DOHH2 (cell line): ENCODE results near the gene HLA-DPB1.

Experiments used
- H3F3A ChIP-seq: fragments of 200-600 bp; sonication (generic), shearing (Covaris generic); 2 replicates; pipeline ENCODE4 v1.6.0; 2016; ENCODE audit warnings: antibody characterized with exemption, mild to moderate bottlenecking; ENCODE audit not compliant: control insufficient read depth, insufficient read depth
- H3K27ac ChIP-seq: fragments of 200-600 bp; sonication (generic); 2 replicates; pipeline ENCODE4 v1.5.1; 2014; ENCODE audit warnings: low read depth, mild to moderate bottlenecking, low read length, moderate library complexity
- H3K27me3 ChIP-seq: fragments of 200-600 bp; sonication (generic); 2 replicates; pipeline ENCODE4 v1.6.1; 2014; ENCODE audit warnings: mild to moderate bottlenecking, low read length, mixed read lengths; ENCODE audit not compliant: control insufficient read depth
- H3K36me3 ChIP-seq: fragments of 200-600 bp; sonication (generic); 2 replicates; pipeline ENCODE4 v1.6.1; 2014; ENCODE audit warnings: mild to moderate bottlenecking, low read length, moderate library complexity, mixed read lengths; ENCODE audit not compliant: control insufficient read depth
- H3K4me1 ChIP-seq: fragments of 200-600 bp; sonication (generic); 2 replicates; pipeline ENCODE4 v1.6.1; 2014; ENCODE audit warnings: mild to moderate bottlenecking, low read length, mixed read lengths; ENCODE audit not compliant: control insufficient read depth
- H3K4me2 ChIP-seq: fragments of 200-600 bp; sonication (generic); 2 replicates; pipeline ENCODE4 v1.6.0; 2014; ENCODE audit warnings: mild to moderate bottlenecking, low read length, moderate library complexity
- H3K4me3 ChIP-seq: fragments of 200-600 bp; sonication (generic); 2 replicates; pipeline ENCODE4 v1.5.1; 2014; ENCODE audit warnings: mild to moderate bottlenecking, low read length, mixed read lengths
- H3K79me2 ChIP-seq: fragments of 200-600 bp; sonication (generic); 2 replicates; pipeline ENCODE4 v1.6.1; 2014; ENCODE audit warnings: mild to moderate bottlenecking, low read length, mixed read lengths; ENCODE audit not compliant: control insufficient read depth
- H3K9me2 ChIP-seq: fragments of 200-600 bp; sonication (generic); replicated peaks from 2 replicates; pipeline ENCODE4 v1.6.1; 2014; ENCODE audit warnings: mild to moderate bottlenecking, low read length, mixed read lengths; ENCODE audit not compliant: control insufficient read depth
- H3K9me3 ChIP-seq: fragments of 200-600 bp; sonication (generic); 2 replicates; pipeline ENCODE4 v1.6.1; 2014; ENCODE audit warnings: antibody characterized with exemption, low read length, mixed read lengths; ENCODE audit not compliant: control insufficient read depth, insufficient read depth
- H4K20me1 ChIP-seq: fragments of 200-600 bp; sonication (generic); 2 replicates; pipeline ENCODE4 v1.6.0; 2014; ENCODE audit warnings: low read depth, mild to moderate bottlenecking, antibody characterized with exemption, low read length, moderate library complexity; ENCODE audit not compliant: control insufficient read depth, insufficient read depth
- EZH2phosphoT487 ChIP-seq: fragments of 200-600 bp; sonication (generic); IDR thresholded peaks from 2 replicates; pipeline ENCODE4 v1.6.1; 2017; ENCODE audit warnings: borderline replicate concordance, mild to moderate bottlenecking, antibody characterized with exemption, low read length, moderate library complexity, mixed read lengths
- TF ChIP-seq, protein P1 (sequence below): fragments of 200-600 bp; sonication (generic); IDR thresholded peaks from one replicate; pipeline ENCODE4 v1.5.1; 2014; ENCODE audit warnings: antibody characterized with exemption, mild to moderate bottlenecking, low read depth, low read length; ENCODE audit not compliant: poor library complexity, severe bottlenecking

The HLA-DPB1 gene

DNA sequence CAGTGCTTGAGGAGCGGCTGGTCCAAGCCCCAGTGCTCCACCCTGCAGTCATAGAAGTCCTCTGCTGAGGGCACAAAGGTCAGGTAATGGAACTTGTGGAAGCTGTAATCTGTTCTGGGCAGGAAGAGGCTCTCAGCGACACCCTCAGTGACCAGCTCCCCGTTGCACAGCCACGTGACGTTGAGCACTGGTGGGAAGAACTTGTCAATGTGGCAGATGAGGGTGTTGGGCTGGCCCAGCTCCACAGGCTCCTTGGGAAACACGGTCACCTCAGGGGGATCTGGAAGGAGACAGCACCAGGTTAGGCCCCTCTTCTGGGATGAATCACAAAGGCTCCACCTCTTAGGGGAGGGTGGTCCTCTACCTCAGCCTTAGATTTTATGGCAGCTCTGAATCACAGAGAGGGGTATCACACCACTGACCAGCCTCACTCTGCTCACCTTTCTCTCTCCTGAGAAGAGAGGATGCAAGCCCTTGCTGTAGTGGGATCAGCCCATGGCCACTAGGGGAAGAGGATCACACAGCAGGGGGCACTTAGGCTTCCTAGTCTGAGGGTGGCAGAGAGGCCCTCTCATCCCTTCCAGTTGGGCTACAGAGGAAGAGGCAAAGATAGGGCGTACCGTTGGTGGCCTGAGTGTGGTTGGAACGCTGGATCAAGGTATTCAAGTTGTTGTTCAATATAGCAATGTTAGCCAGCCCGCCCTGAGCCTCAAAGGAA is 6.6 kb upstream of the HLA-DPB1 start:
- Histone ChIP-seq H3K79me2 (peaks cover 30% of the 10 kb centered on the region), H4K20me1 (no peaks in the 10 kb centered on the region), H3K4me3 (no peak overlapping the region), H3K4me2 (no peak overlapping the region), H3K27ac (no peak overlapping the region), H3F3A (no peaks in the 10 kb centered on the region), H3K4me1 (peaks cover 36% of the 10 kb centered on the region), H3K9me2 (no peaks in the 10 kb centered on the region), H3K27me3 (no peaks in the 10 kb centered on the region), H3K36me3 (peaks cover 65% of the 10 kb centered on the region), H3K9me3 (no peaks in the 10 kb centered on the region)
- TF ChIP-seq, protein P1, sequence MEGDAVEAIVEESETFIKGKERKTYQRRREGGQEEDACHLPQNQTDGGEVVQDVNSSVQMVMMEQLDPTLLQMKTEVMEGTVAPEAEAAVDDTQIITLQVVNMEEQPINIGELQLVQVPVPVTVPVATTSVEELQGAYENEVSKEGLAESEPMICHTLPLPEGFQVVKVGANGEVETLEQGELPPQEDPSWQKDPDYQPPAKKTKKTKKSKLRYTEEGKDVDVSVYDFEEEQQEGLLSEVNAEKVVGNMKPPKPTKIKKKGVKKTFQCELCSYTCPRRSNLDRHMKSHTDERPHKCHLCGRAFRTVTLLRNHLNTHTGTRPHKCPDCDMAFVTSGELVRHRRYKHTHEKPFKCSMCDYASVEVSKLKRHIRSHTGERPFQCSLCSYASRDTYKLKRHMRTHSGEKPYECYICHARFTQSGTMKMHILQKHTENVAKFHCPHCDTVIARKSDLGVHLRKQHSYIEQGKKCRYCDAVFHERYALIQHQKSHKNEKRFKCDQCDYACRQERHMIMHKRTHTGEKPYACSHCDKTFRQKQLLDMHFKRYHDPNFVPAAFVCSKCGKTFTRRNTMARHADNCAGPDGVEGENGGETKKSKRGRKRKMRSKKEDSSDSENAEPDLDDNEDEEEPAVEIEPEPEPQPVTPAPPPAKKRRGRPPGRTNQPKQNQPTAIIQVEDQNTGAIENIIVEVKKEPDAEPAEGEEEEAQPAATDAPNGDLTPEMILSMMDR, result no peak
- TF ChIP-seq EZH2phosphoT487, result no peak

DNA sequence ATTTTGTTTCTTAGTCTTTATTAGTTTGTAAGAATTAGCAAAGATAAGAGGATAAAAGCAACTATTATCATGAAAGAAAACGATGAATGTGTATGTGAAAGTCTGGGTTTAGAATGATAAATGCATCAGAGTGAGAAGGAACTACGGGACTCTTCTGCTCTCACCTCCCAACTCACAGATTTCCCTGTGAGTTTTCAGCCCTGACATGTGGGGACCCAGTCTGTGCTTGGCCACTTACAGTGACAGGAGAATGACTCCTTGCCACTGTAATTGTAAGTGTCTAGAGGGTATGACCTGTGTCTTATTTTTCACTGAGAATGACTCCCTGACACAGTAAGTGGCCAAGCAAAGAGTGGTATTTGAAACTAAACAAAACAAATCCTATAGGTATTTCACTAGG is 4.9 kb upstream of the HLA-DPB1 start:
- no peaks in the 10 kb centered on the region for H3F3A ChIP-seq
- peak overlapping the region; percentile 76 for H3K4me3 ChIP-seq
- H3K4me2 ChIP-seq, result peak overlapping the region; percentile 84
- H3K79me2 ChIP-seq, result peaks cover 31% of the 10 kb centered on the region
- peaks cover 48% of the 10 kb centered on the region for H3K36me3 ChIP-seq
- TF ChIP-seq EZH2phosphoT487, result no peak
- TF ChIP-seq, protein P1, result no peak
- no peaks in the 10 kb centered on the region for H3K9me3 ChIP-seq
- peaks cover 49% of the 10 kb centered on the region for H3K4me1 ChIP-seq
- H3K27ac ChIP-seq, result no peak overlapping the region
- H3K9me2 ChIP-seq, result no peaks in the 10 kb centered on the region
- H3K27me3 ChIP-seq, result no peaks in the 10 kb centered on the region
- H4K20me1 ChIP-seq, result no peaks in the 10 kb centered on the region

DNA sequence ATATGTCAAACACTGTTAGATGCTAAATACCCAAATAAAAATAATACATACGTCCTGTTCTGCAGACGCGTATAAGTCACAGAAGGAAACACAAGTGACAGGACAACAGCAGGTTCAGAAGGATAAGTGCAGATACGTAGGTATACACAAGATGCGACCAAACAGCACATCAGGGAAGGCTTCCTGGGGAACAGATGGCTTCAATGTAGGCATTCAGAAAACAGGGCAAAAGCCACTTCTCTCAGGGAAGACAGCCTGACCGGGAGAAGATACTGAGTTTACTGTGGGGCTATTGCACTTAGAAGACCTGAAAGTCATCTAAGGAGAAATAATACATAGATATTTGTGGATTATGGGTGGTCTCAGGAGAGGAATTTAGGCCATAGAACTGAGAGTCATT is 4.2 kb upstream of the HLA-DPB1 start:
- Histone ChIP-seq H3K4me1 (peaks cover 55% of the 10 kb centered on the region), H3F3A (no peaks in the 10 kb centered on the region), H3K4me2 (peak overlapping the region; percentile 84), H3K27me3 (no peaks in the 10 kb centered on the region), H3K9me3 (no peaks in the 10 kb centered on the region), H3K9me2 (no peaks in the 10 kb centered on the region), H3K27ac (no peak overlapping the region), H3K36me3 (peaks cover 41% of the 10 kb centered on the region), H3K4me3 (peak overlapping the region; percentile 76), H4K20me1 (no peaks in the 10 kb centered on the region), H3K79me2 (peaks cover 37% of the 10 kb centered on the region)
- no peak for TF ChIP-seq EZH2phosphoT487
- TF ChIP-seq, protein P1, result no peak
